A204.1 (cell line): ENCODE data around the gene UBE2R2.
"Not testable (repeated sequence)": the region's sequence is repeated elsewhere in the genome, so short reads cannot be mapped to it uniquely, and the experiment has no call there.

Experiments
- FAIRE-seq: peaks from 2 replicates; lab custom pipeline; 2012; peaks lifted over from hg19 to GRCh38; lab: Jason Lieb, UNC

The UBE2R2 gene

DNA sequence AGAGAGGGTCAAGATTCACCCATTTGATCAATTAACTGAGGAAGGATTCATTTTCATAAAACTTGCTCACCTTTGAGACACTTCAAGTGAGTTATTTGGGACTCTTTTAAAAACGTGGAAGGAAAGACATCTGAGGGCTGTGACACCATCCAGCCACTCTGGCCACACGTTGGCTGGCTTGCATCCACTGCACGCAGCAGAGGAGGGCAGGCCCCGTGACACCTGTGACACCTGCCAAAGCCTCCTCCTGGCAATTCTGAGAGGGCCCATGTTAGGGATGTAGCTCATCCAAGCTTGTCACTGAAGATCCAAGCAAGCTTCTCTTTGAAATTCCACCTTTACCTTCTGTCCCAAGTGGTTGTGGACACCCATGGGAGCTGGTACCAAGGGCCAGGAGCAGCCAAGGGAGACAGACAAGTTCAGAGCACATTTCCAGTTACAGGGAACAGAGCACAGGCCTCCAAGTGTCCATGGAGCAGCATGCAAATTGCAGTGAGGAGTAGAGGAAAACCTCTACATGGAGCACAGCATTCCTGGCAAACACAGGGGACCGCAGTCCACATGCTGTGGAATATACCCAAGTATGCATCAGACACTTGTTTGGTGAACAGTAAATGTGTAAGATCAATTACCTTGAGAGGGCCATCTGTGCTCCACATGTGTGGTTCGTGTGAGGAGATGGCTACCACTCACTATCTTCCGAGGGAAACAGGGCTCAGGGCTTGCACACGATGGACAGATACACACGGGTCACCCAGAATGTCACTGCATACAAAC, 16.8 kb upstream of the UBE2R2 start:
- no peak for FAIRE-seq

DNA sequence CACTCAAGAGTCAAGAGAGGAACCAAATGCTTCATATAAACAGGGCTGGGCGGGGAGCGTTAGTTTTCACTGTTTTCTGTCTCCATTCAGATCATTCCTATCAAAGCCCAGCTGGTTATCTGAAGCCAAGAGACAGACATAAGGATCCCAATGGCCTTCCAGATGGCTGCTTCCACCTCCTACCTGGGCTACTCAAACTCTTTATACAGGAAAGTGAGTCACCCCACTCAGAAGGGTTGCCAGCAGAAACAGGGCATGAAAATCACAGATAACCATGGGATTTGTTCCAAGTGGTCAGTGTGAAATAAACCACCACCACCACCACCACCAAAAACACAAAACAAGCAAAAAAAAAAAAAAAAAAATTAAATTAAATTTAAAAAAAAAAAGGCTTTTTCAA, 16.1 kb upstream of the UBE2R2 start:
- no peak for FAIRE-seq

DNA sequence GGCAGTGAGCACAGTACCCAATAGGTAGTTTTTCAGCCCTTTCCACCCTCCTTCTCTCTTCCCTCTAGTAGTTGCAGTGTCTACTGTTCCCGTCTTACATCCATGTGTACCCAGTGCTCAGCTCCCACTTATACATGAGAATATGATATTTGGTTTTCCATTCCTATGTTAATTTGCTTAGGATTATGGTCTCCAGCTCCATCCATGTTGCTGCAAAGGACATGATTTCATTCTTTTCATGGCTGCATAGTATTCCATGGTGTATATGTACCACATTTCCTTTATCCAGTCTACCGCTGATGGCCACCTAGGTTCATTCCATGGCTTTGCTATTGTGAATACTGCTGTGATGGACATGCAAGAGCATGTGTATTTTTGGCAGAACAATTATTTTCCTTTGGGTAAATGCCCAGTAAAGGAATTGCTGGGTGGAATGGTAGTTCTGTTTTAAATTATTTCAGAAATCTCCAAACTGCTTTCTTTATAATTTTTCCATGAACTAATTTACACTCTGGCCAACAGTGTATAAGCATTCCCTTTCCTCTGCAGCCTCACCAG, 14.9 kb upstream of the UBE2R2 start:
- not testable (repeated sequence) for FAIRE-seq

DNA sequence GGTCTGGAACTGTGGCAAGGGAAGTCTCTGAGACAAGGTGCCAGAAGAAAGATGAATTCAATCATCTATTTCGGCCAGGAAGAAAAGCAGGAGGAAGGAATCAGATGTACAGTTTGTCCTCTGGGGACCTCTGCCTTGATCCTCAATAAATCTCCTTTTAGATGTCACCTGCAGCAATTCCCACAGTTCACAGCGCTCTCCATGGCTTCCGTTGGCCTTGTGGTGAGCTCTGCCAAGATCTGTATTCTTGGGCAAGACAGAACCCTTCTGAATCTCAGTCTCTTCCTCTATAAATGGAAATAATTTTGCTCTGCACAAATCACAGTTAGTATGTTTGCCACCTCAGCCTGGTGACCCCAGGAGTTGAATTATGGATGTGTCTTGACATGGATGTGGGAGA, 12.8 kb upstream of the UBE2R2 start:
- not testable (repeated sequence) for FAIRE-seq

DNA sequence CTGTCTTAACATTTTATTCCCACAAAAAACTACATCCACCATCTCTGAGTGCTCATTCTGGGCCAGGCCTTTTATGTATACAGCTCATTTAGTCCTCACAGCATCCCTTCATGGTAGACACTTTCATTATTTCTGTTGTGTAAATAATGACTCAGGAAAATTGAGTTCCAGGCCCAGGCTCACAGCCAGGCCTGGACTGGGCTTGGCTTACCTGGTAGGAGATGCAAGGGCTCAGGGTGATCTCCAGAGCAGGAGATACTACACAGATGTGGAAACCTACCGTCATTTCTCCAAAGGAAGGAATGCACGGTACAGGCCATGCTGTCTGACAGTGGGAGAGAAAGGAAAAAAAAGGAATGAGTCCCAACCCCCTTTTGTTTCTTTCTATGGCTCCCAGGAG, 9.8 kb upstream of the UBE2R2 start:
- not testable (repeated sequence) for FAIRE-seq

DNA sequence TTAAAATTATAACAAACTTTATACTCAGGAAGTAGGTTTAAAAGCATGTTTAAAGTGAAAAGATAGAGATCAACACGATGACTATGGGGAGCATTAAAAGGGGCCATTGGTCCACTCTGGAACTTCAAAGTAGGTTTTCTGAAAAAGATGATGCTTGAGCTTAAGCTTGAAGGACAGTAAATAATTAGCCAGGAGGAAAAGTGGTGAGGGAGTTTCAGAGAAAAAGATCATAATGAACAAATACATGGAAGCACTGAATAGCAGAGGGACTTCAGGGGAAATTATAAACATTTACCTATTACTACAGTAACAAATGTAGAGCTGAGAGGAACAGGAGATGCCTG, 8.0 kb upstream of the UBE2R2 start:
- FAIRE-seq = not testable (repeated sequence)

DNA sequence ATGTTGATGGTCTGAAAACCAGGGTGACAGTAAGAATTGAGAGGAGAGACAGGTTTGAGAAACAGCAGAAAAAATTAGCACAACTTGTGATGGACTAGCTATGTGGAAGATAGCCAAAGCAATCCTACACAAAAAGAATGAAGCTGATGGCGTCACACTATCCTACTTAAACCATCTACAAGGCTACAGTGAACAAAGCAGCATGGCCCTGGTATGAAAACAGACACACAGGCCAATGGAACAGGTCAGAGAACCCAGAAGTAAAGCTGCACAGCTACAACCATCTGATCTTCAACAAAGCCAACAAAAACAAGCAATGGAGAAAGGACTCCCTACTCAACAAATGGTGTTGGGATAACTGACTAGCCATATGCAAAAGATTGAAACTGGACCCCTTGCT, 7.5 kb upstream of the UBE2R2 start:
- FAIRE-seq = no peak

DNA sequence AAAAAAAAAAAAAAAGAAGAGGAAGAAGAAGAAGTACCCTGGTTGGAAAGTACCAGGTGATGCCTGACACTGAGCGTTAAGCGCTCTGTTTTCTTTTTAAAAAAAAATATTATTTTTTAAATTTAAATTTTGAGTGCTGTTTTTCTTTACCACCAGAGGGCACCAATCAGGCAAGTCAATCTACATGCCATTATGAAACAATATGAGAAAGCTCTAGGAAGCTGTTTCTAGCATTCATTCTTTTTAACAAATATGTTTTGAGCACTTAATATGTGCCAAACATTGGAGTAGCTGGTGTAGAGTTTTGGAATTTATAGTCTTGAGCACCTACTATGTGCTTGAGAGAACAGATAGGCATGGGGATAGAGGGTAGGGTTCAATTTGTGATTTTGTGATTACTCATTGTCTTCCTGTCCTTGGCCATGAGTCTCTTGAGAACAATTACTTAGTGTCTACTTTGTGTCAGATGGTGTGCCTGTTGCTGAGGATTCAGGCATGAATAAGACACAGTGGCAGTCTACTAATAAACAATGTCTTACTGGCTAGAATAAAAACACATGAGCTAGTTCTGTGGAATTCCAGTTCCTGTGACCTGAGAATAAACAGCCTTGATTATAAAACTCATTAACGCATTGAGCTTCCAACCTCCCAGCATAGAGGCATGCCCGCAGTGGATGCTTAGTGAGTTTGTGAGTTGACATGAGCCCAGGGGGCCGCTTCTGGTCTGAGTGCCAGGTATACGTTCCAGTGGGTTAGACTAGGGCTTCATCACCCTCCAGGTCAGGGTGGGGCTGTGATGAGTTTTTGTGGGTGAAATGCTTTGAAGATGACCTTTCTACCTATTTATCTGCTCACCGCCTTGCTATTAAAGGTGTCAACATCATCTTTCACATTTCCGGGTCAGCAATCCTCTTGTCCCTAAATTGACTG, 3.0 kb upstream of the UBE2R2 start:
- peak; percentile 95 for FAIRE-seq

DNA sequence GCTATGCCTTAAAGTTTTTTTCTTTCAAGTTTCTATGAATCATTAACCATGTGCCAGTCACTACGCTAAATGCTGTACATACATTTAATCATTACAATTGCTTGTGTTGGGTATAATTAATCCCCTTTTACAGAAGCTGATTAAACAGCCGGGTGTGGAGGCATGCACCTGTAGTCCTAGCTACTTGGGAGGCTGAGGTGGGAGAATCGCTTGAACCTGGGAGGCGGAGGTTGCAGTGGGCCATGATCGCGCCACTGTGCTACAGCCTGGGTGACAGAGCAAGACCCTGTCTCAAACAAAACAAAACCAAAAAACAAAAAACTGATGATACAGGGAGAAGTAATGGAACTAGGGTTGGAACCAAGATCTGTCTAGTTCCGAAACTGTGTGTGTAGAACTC, 1.2 kb upstream of the UBE2R2 start:
- FAIRE-seq = no peak

DNA sequence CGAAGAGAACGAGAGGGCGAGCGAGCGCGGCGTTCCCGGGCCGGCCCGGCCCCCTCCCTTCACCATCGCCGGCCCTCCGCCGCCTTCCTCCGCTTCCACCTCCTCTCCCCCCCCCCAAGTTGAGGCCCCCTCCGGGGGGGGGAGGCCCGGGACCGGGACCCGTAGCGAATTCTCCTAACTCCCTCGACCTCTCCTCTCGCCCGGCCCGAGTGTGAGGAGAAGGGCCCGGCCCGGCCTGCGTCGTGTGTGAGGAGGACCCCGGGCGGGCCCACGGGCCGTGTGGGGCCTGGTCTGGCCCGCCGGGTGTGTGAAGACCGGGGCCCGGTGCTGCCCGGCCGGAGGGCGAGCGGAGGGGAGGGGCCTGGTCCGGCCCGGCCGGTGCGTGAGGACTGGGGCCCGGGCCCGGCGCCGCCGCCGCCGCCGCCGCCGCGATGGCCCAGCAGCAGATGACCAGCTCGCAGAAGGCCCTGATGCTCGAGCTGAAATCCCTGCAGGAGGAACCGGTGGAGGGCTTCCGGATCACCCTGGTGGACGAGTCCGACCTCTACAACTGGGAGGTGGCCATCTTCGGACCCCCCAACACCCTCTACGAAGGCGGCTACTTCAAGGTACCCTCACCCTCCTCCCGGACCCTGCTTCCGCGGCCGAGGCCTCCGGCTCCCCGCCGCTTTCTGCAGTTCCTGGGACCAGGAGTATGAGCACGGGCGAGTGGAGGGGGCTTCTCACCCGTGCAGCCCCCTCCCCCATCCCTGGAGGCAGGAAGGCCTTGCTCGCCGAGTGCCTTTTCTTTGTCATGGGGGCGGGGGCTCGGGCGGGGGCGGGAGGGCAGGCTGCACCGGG, 587 bp downstream of the UBE2R2 start:
- FAIRE-seq = no peak

DNA sequence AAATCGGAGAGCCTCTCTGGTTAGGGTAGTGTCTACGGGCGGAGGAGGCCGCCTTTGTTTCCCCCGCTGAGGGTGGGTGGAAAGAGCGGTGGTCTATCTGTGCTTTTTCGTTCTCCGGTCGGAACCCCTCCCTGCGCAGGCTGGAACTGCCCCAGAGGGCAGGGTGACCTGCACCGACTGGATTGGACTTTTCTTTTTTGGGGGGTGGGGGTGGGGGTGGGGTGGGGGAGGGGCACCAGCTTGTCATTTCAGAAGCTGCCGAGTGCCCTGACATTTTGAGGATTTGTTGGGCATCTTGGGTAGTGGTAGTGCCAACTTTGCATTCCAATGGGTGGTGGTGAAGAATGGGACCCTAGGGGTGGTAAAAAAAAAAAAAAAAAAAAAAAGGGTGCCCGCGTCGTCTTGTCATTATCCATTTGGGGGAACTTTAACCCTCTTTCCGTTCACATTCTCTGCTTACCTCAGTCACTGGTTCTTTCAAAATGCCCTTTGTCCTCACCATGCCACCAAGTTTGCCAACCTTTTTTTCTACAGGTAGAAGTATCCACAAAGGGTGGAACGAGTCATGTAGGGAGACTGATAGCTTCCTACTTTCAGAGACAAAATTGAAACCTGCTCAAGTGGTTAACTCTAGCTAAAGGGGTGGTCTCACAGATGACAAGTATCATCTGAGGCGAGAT, 1.3 kb downstream of the UBE2R2 start:
- FAIRE-seq = no peak

DNA sequence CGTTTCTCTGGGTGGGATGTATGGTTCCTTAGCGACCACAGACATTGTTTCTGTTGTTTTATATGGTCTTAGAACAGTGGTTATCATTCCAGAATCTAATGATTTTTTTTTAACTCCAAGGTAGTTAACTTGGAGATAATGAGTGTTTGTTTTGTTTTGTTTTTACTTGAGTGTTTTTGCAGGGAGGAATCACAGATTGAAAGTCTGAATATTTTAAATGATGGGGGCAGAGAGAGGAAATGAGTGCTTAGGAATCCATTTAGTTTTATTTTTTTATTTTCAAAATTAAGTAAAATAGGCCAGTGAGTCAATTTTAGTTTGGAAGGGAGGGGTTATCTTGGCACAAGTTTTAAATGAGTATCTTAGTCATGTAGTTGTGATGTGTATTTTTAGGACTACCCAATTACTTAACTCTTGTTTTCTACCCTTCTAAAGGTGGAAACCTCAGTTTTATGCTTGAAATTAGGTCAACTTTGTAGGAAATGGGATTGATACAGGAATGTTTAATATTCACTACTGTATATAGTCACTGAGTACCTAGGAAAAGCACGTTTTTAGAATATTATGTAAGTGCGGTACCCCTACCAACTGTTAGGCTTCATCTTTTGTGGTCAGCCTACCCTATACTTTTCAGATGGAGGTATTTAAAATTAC, 2.0 kb downstream of the UBE2R2 start:
- FAIRE-seq = no peak

DNA sequence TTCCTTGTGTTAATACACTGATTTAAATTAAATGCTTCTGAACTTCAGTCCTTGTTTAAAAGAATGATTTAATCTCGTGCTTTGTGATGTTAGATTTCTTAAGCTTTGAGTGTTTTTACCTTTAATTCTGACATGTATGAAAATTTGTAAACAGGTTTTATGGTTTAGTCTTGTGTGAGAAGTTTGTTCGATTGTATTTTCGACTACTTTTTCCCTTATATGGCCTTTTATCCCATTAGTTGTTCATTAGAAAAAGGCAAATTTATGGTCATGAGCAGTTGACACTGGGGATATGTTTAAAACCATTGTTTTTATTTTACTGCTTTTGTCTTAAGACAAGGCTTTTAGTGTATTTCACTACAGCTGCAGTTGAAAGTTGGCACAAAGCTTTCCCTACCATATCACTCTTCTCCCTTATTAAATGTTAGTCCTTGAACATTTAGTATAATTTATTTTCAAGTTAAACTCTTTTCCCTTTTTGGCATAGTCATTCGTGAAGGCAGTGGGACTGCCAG, 3.3 kb downstream of the UBE2R2 start:
- FAIRE-seq = no peak

DNA sequence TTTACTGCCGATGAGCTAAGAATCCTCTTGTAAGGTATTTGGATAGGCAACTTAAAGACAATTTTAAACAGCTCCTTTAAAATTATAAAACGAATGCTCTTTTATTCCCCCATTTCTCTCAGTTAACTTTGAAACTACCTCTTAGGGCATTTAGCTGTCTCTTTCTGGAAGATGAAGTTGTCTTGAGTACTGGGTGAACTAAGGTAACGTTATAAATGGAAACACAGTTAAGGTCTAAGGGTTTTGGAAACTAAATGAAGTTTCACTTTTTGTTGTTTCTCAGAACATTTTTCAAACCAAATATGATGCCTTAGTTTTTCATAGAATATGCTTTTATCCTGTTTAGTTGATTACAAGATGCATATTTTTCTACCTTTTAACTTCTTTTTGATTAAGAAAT, 6.8 kb downstream of the UBE2R2 start:
- FAIRE-seq = no peak

DNA sequence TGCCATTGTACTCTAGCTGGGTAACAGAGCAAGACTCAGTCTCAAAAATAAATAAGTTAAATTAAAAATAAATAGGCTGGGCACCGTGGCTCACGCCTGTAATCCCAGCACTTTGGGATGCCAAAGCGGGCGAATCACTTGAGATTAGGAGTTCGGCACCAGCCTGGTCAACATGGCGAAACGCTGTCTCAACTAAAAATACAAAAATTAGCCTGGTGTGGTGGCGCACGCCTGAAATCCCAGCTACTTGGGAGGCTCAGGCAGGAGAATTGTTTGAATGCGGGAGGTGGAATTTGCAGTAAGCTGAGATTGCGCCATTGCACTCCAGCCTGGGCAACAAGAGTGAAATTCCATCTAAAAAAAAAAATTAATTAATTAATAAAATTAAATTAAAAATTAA, 10.3 kb downstream of the UBE2R2 start:
- FAIRE-seq = not testable (repeated sequence)

DNA sequence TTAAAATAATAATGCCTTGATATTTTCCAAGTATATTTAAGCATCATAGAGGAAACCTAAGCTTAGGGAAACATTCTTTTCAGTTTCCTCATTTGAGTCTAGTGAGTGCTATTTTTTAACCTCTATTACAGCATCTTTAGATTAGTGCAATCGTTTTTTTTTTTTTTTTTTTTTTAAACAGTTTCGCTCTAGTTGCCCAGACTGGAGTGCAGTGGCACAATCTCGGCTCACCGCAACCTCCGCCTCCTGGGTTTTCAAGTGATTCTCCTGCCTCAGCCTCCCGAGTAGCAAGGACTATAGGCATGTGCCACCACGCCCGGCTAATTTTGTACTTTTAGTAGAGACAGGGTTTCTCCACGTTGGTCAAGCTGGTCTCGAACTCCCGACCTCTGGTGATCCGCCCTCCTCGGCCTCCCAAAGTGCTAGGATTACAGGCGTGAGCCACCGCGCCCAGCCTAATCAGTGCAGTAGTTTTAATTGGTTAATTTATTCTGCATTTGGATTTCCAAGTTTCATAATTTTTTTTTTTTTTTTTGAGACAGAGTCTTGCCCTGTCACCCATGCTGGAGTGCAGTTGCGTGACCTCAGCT, 12.8 kb downstream of the UBE2R2 start:
- not testable (repeated sequence) for FAIRE-seq

DNA sequence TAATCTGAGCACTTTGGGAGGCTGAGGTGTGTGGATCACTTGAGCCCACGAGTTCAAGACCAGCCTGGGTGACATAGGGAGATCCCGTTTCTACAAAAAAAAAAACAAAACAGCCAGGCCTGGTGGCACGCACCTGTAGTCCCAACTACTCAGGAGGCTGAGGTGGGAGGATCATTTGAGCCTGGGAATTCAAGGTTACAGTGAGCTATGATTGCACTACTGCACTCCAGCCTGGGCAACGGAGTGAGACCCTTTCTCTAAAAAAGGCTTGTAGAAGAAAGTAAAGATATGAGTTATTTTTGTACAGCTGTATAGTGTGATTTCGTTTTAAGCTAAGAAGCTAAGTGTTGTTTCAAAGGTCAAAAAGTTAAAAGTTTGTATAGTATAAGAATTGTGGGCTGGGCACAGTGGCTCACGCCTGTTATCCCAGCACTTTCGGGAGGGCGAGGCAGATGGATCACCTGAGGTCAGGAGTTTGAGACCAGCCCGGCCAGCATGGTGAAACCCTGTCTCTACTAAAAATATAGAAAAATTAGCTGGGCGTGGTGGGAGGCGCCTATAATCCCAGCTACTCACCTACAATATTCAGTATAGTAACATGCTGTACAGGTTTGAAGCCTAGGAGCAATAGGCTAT, 18.8 kb downstream of the UBE2R2 start:
- FAIRE-seq = no peak

DNA sequence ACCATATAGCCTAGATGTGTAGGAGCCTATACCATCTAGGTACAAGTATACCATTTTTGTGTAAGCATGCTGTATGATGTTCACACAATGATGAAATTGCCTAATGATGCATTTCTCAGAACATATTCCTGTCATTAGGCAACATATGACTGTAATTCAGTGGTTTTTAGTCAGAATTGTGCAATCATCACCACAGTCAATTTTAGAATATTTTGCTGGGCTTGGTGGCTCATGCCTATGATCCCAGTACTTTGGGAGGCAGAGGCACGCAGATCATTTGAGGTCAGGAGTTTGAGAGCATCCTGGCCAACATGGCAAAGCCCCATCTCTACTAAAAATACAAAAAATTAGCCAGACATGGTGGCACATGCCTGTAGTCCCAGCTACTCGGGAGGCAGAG, 19.3 kb downstream of the UBE2R2 start:
- FAIRE-seq = not testable (repeated sequence)

DNA sequence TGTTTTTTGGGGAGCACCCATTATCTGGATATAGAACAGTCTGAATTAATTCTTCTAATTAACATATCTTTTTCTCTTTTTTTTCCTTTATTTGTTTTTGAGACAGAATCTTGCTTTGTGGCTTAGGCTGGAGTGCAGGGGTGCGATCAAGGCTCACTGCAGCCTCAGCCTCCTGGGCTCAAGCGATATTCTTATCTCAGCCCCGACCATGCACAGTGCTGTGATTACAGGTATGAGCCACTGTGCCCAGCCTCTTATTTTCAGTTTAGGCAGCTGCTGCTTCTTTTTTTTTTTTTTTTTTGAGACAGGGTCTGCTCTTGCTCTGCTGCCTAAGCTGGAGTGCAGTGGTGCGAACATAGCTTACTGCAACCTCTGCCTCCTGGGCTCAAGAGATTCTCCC, 20.2 kb downstream of the UBE2R2 start:
- no peak for FAIRE-seq

DNA sequence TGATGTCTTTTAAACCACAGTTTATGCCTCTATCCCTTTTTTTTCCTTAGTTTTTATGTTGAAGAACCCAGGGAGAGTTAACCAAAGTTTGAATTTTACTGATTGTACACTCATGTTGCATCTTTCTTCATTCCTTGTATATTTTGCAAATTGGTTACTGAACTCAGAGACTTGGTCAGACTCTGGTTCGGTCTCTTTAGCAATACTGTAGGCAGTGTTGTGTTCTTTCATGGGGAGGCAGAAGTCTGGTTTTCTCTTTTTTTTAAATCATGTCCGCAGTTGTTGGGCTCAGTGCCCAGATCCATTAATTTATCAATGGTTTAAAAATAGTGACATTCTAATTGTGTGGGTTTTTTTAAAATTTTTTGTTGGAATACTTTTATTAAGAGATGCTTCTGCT, 23.4 kb downstream of the UBE2R2 start:
- FAIRE-seq = no peak
